ENCODE measurements around the gene C19orf33. TPM values are rescaled to one million over a fixed set of nuclear protein-coding genes. Genes with fewer than 3 reads are reported as not detected.

Gene C19orf33
- total RNA-seq, 2 donors from 2014 or later, result 2.9 to 13.2 TPM

DNA sequence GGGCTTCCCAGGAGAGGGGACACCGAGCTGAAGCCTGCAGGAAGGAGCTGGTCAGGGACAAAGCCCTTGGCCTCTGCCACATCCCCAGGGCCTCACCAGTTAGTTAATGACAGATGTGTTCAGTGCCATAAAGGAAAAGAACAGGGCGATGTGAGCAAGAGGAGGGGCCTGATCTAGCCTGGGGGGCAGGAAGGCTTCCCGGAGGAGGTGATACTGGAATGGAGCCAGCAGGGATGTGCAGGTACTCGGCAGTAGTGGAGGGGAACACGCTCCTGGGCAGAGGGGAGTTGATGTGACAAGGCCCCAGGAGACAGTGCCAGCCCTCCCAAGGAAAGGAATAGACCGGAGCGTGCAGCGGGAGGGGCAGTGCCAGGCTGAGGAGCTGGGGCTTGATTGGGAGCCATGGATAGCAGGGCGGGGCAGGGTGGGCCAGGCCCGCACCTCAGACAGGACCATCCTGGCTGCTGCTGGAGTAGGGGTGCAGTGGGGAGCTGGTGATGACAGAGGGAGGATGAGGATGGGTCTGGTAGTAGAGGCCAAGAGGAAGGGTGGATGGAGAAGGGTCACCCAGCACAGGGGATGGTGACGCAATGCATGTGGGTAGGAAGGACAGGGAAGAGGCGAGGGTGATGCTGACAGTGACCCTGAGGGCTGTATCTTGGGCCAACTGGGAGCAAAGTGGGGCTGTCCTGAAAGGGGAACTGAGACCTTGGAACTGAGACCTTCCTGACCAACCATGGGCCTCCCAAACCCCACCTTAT, 4.1 kb downstream of the C19orf33 start:
- 96% methylated on average over 10 to 12 of the region's 12 CpGs for WGBS, 2 experiments (ENCODE audit: insufficient coverage in 1 of 2, insufficient read length in 1 of 2)
- peaks cover 7% of the 10 kb centered on the region for H3K36me3 Mint-ChIP-seq (ENCODE audit: low read depth)
- no peak overlapping the region for H3K9ac ChIP-seq (ENCODE audit: extremely low read depth, low read length, poor library complexity, severe bottlenecking)
- no peaks in the 10 kb centered on the region for H3K36me3 ChIP-seq (ENCODE audit: control insufficient read depth, insufficient read depth, low read length)
- DNase-seq, result no peak
- H3K27me3 ChIP-seq (ENCODE audit: control insufficient read depth, insufficient read depth, low read length, poor library complexity, severe bottlenecking), result no peaks in the 10 kb centered on the region
- H3K27ac ChIP-seq (ENCODE audit: low read depth, low read length), result no peak overlapping the region
- H3K4me3 ChIP-seq (ENCODE audit: low read length), result no peak overlapping the region
- H3K27ac Mint-ChIP-seq, result no peak overlapping the region
- H3K27me3 Mint-ChIP-seq (ENCODE audit: insufficient read depth), result peaks cover 6% of the 10 kb centered on the region
- no peaks in the 10 kb centered on the region for H3K4me1 Mint-ChIP-seq
- no peak overlapping the region for H3K4me3 Mint-ChIP-seq
- no peaks in the 10 kb centered on the region for H3K9me3 Mint-ChIP-seq
- no peaks in the 10 kb centered on the region for H3K4me1 ChIP-seq (ENCODE audit: control insufficient read depth, insufficient read depth, low read length)
- no peaks in the 10 kb centered on the region for H3K9me3 ChIP-seq (ENCODE audit: control insufficient read depth, low read length)
- TF ChIP-seq, protein P1, sequence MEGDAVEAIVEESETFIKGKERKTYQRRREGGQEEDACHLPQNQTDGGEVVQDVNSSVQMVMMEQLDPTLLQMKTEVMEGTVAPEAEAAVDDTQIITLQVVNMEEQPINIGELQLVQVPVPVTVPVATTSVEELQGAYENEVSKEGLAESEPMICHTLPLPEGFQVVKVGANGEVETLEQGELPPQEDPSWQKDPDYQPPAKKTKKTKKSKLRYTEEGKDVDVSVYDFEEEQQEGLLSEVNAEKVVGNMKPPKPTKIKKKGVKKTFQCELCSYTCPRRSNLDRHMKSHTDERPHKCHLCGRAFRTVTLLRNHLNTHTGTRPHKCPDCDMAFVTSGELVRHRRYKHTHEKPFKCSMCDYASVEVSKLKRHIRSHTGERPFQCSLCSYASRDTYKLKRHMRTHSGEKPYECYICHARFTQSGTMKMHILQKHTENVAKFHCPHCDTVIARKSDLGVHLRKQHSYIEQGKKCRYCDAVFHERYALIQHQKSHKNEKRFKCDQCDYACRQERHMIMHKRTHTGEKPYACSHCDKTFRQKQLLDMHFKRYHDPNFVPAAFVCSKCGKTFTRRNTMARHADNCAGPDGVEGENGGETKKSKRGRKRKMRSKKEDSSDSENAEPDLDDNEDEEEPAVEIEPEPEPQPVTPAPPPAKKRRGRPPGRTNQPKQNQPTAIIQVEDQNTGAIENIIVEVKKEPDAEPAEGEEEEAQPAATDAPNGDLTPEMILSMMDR (conservative IDR thresholded peaks at IDR 0.05), result no peak

DNA sequence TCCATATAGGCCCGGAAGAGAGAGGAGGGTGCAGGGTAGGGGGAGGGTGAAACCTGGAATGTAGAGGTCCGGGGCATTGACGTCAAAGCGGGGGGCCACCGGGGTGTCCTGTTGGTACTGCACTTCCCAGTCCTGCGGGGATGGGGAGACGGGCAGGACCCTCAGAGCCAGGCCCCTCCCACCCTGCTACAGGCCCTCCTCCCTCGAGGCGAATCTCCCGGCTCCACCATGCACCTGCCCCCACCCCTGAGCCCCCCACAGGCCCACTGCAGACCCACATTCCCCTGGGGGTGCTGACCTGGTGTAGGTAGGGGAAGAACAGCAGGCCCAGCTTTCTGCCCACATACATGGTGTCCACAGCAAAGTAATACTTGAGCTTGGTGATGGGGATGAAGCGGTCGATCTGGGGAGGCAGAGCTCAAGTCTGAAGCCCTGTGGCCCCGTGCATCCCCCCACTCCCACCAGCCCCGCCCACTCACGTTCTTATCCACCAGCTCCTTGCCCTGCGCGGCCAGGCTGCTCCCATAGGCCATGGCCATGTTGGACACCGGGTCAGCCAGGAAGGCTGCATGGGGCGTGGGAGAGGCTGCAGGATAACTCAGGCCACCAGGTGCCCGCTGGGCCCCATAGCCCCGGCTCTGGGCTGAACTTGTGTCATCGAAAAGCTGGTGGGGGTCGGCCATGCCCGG, 5.0 kb downstream of the C19orf33 start:
- Histone ChIP-seq H3K4me1 (ENCODE audit: control insufficient read depth, insufficient read depth, low read length) (no peaks in the 10 kb centered on the region), H3K4me3 (ENCODE audit: low read length) (no peak overlapping the region), H3K27me3 (ENCODE audit: control insufficient read depth, insufficient read depth, low read length, poor library complexity, severe bottlenecking) (no peaks in the 10 kb centered on the region), H3K27ac (ENCODE audit: low read depth, low read length) (no peak overlapping the region), H3K9me3 (ENCODE audit: control insufficient read depth, low read length) (no peaks in the 10 kb centered on the region), H3K36me3 (ENCODE audit: control insufficient read depth, insufficient read depth, low read length) (no peaks in the 10 kb centered on the region), H3K9ac (ENCODE audit: extremely low read depth, low read length, poor library complexity, severe bottlenecking) (no peak overlapping the region)
- peaks cover 1% of the 10 kb centered on the region for H3K27me3 Mint-ChIP-seq (ENCODE audit: insufficient read depth)
- TF ChIP-seq, protein P1 (conservative IDR thresholded peaks at IDR 0.05), result no peak
- H3K4me3 Mint-ChIP-seq, result no peak overlapping the region
- WGBS, 2 experiments (ENCODE audit: insufficient coverage in 1 of 2, insufficient read length in 1 of 2), result 94 to 100% methylated on average over 9 to 24 of the region's 24 CpGs
- H3K36me3 Mint-ChIP-seq (ENCODE audit: low read depth), result peaks cover 7% of the 10 kb centered on the region
- H3K9me3 Mint-ChIP-seq, result no peaks in the 10 kb centered on the region
- H3K27ac Mint-ChIP-seq, result no peak overlapping the region
- no peaks in the 10 kb centered on the region for H3K4me1 Mint-ChIP-seq
- DNase-seq, result no peak

DNA sequence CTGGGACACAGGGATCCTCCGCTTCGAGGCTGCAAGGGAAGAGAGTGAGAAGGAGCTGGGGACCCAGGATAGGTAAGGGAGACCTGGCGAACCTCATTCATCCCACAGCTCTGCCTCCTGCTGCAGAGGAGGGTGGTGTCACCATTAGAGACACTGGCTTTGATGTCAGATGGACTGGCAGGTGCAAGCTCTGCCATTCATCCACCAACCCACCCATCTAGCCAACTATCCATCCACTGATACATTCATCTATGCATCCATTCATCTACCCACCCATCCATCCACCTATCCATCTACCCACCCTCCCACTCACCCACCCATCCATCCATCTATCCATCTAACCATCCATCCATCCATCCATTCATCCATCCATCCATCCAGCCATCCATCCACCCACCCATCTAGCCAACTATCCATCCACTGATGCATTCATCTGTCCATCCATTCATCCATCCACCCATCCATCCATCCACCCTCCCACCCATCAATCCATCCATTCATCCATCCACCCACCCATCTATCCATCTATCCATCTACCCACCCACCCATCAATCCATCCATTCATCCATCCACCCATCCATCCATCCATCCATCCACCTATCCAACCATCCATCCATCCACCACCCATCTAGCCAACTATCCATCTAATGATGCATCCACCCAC, 5.7 kb downstream of the C19orf33 start:
- Histone ChIP-seq H3K4me3 (ENCODE audit: low read length) (no peak overlapping the region), H3K36me3 (ENCODE audit: control insufficient read depth, insufficient read depth, low read length) (no peaks in the 10 kb centered on the region), H3K4me1 (ENCODE audit: control insufficient read depth, insufficient read depth, low read length) (no peaks in the 10 kb centered on the region), H3K27ac (ENCODE audit: low read depth, low read length) (no peak overlapping the region), H3K27me3 (ENCODE audit: control insufficient read depth, insufficient read depth, low read length, poor library complexity, severe bottlenecking) (no peaks in the 10 kb centered on the region), H3K9ac (ENCODE audit: extremely low read depth, low read length, poor library complexity, severe bottlenecking) (no peak overlapping the region), H3K9me3 (ENCODE audit: control insufficient read depth, low read length) (no peaks in the 10 kb centered on the region)
- no peak overlapping the region for H3K27ac Mint-ChIP-seq
- TF ChIP-seq, protein P1 (conservative IDR thresholded peaks at IDR 0.05), result no peak
- 88 to 100% methylated on average over 3 of the region's 3 CpGs for WGBS, 2 experiments (ENCODE audit: insufficient coverage in 1 of 2, insufficient read length in 1 of 2)
- no peaks in the 10 kb centered on the region for H3K4me1 Mint-ChIP-seq
- H3K27me3 Mint-ChIP-seq (ENCODE audit: insufficient read depth), result no peaks in the 10 kb centered on the region
- H3K9me3 Mint-ChIP-seq, result no peaks in the 10 kb centered on the region
- DNase-seq, result no peak
- no peak overlapping the region for H3K4me3 Mint-ChIP-seq
- peaks cover 7% of the 10 kb centered on the region for H3K36me3 Mint-ChIP-seq (ENCODE audit: low read depth)
